PC-3 (cell line): ENCODE measurements around the gene SLC13A3. TPM values are rescaled to one million over a fixed set of nuclear protein-coding genes. Genes with fewer than 3 reads are reported as not detected.
A peak's percentile ranks its signal among the peaks of the same experiment; 100 is the strongest.

Experiments used
- ATAC-seq: fragments of 200-7000 bp; cut with Tn5 transposase; 2 replicates; pipeline ENCODE4 v1.9.1; 2020; ENCODE audit warnings: mild to moderate bottlenecking, moderate library complexity
- BruUV-seq: library from RNA; stranded (reverse); fragments of 400-500 nt; replicated peaks from 2 replicates; lab custom pipeline; 2021; lab: Mats Ljungman, UMichigan
- CTCF ChIA-PET: fragments of 300-600 bp; sonication (Branson Sonifier 250); formaldehyde crosslinking; loops from one replicate; lab custom pipeline; 2022; ENCODE audit warnings: antibody characterized with exemption; lab: Charles Lee
- POLR2A ChIA-PET: fragments of 300-600 bp; sonication (Branson Sonifier 250); formaldehyde crosslinking; loops from one replicate; lab custom pipeline; 2022; ENCODE audit warnings: antibody characterized with exemption; ENCODE audit not compliant: unreplicated experiment; lab: Charles Lee
- DNase-seq: peaks from one replicate; pipeline ENCODE4 v3.0.0-alpha.2; 2015
- H2AFZ ChIP-seq: fragments of 300-600 bp; sonication (generic); 2 replicates; pipeline ENCODE4 v1.6.0; 2016; ENCODE audit warnings: antibody characterized with exemption, low read length
- H3F3A ChIP-seq: fragments of 300-600 bp; sonication (generic); one replicate; pipeline ENCODE4 v1.6.0; 2017; ENCODE audit warnings: antibody characterized with exemption, low read length, control low read depth, mild to moderate bottlenecking; ENCODE audit not compliant: unreplicated experiment
- H3K27ac ChIP-seq: fragments of 300-600 bp; sonication (generic); 2 replicates; pipeline ENCODE4 v1.5.1; 2016; ENCODE audit warnings: mild to moderate bottlenecking, low read length
- H3K27me3 ChIP-seq: fragments of 300-600 bp; sonication (generic); 2 replicates; pipeline ENCODE4 v1.6.1; 2016; ENCODE audit warnings: low read length, mixed read lengths
- H3K36me3 ChIP-seq: fragments of 300-600 bp; sonication (generic); 2 replicates; pipeline ENCODE4 v1.6.1; 2016; ENCODE audit warnings: low read depth, mixed run types, low read length, mixed read lengths
- H3K4me1 ChIP-seq: fragments of 300-600 bp; sonication (generic); 2 replicates; pipeline ENCODE4 v1.5.1; 2016; ENCODE audit warnings: low read length; ENCODE audit not compliant: insufficient read depth
- H3K4me2 ChIP-seq: fragments of 300-600 bp; sonication (generic); 2 replicates; pipeline ENCODE4 v1.6.0; 2016; ENCODE audit warnings: low read length
- H3K4me3 ChIP-seq: fragments of 300-600 bp; sonication (generic); 2 replicates; pipeline ENCODE4 v1.5.1; 2016; ENCODE audit warnings: mild to moderate bottlenecking, low read length, mixed read lengths
- H3K79me2 ChIP-seq: fragments of 300-600 bp; sonication (generic); 2 replicates; pipeline ENCODE4 v1.6.1; 2017; ENCODE audit warnings: low read length, mixed read lengths
- H3K9ac ChIP-seq: fragments of 300-600 bp; sonication (generic); 2 replicates; pipeline ENCODE4 v1.6.0; 2016; ENCODE audit warnings: mild to moderate bottlenecking, low read length
- H3K9me2 ChIP-seq: fragments of 300-600 bp; sonication (generic); replicated peaks from 2 replicates; pipeline ENCODE4 v1.6.1; 2016; ENCODE audit warnings: mixed run types, low read length, mixed read lengths
- H3K9me3 ChIP-seq: fragments of 300-600 bp; sonication (generic); 2 replicates; pipeline ENCODE4 v1.6.1; 2016; ENCODE audit warnings: low read length, mixed read lengths
- H4K20me1 ChIP-seq: fragments of 300-600 bp; sonication (generic); 2 replicates; pipeline ENCODE4 v1.6.1; 2016; ENCODE audit warnings: low read length, mixed read lengths
- EZH2 ChIP-seq: fragments of 300-600 bp; sonication (generic); IDR thresholded peaks from one replicate; pipeline ENCODE4 v1.6.1; 2017; ENCODE audit warnings: antibody characterized with exemption, mild to moderate bottlenecking, low read length; ENCODE audit not compliant: unreplicated experiment
- EZH2phosphoT487 ChIP-seq: fragments of 300-600 bp; sonication (generic); IDR thresholded peaks from 2 replicates; pipeline ENCODE4 v1.6.1; 2018; ENCODE audit warnings: mild to moderate bottlenecking, antibody characterized with exemption, low read length, borderline replicate concordance
- intact Hi-C: fragments of 100-400 bp; cut with micrococcal nuclease; formaldehyde crosslinking; loops from 2 replicates; pipeline ENCODE4 v1.9.0; 2023
- total RNA-seq: library from RNA; depleted of rRNA; stranded (reverse); fragments of >200 nt; gene quantifications from 2 replicates; pipeline ENCODE4 v1.2.3, GENCODE V29; 2014
- TF ChIP-seq, protein P1 (sequence below): fragments of 300-600 bp; sonication (generic); conservative IDR thresholded peaks from 2 replicates; pipeline ENCODE4 v1.5.1; 2017; ENCODE audit warnings: antibody characterized with exemption, low read depth, mild to moderate bottlenecking, low read length

SLC13A3 gene
- total RNA-seq, 1 experiment from 2014 or later = not detected

DNA sequence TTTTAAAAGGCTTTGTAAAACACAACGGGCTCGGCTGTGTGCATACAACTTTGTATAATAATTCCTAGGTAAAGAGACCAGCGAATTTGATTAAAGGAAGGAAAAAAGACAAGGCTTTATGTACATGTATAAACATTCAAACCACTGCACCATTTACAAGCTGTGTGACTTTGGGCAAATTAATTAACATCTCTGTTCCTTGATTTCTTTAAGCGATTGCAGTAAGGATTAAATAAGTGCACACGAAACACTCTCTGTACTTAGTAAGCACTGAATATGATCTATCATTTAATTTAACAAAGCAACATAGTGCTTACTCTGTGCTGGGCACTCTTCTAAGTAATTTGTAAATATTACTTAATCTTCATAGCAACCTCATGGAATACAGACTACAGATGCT lies 81.3 kb downstream of the SLC13A3 start:
- no peaks in the 10 kb centered on the region for H4K20me1 ChIP-seq
- no peak overlapping the region for H3K4me3 ChIP-seq
- no peaks in the 10 kb centered on the region for H3K36me3 ChIP-seq
- no peaks in the 10 kb centered on the region for H3K9me2 ChIP-seq
- no peaks in the 10 kb centered on the region for H3K9me3 ChIP-seq
- H3K4me2 ChIP-seq = no peak overlapping the region
- H3K4me1 ChIP-seq = peaks cover 18% of the 10 kb centered on the region
- ChIA-PET CTCF (no interaction called here), POLR2A (no interaction called here)
- no peaks in the 10 kb centered on the region for H3F3A ChIP-seq
- DNase-seq = no peak
- BruUV-seq = no TSS peak
- intact Hi-C loops = no loop called here
- no peaks in the 10 kb centered on the region for H3K27me3 ChIP-seq
- TF ChIP-seq, protein P1, sequence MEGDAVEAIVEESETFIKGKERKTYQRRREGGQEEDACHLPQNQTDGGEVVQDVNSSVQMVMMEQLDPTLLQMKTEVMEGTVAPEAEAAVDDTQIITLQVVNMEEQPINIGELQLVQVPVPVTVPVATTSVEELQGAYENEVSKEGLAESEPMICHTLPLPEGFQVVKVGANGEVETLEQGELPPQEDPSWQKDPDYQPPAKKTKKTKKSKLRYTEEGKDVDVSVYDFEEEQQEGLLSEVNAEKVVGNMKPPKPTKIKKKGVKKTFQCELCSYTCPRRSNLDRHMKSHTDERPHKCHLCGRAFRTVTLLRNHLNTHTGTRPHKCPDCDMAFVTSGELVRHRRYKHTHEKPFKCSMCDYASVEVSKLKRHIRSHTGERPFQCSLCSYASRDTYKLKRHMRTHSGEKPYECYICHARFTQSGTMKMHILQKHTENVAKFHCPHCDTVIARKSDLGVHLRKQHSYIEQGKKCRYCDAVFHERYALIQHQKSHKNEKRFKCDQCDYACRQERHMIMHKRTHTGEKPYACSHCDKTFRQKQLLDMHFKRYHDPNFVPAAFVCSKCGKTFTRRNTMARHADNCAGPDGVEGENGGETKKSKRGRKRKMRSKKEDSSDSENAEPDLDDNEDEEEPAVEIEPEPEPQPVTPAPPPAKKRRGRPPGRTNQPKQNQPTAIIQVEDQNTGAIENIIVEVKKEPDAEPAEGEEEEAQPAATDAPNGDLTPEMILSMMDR = no peak
- no peak for TF ChIP-seq EZH2
- no peak for TF ChIP-seq EZH2phosphoT487
- H2AFZ ChIP-seq = no peak overlapping the region
- H3K27ac ChIP-seq = no peak overlapping the region
- H3K9ac ChIP-seq = no peak overlapping the region
- no peak for ATAC-seq
- H3K79me2 ChIP-seq = no peaks in the 10 kb centered on the region

DNA sequence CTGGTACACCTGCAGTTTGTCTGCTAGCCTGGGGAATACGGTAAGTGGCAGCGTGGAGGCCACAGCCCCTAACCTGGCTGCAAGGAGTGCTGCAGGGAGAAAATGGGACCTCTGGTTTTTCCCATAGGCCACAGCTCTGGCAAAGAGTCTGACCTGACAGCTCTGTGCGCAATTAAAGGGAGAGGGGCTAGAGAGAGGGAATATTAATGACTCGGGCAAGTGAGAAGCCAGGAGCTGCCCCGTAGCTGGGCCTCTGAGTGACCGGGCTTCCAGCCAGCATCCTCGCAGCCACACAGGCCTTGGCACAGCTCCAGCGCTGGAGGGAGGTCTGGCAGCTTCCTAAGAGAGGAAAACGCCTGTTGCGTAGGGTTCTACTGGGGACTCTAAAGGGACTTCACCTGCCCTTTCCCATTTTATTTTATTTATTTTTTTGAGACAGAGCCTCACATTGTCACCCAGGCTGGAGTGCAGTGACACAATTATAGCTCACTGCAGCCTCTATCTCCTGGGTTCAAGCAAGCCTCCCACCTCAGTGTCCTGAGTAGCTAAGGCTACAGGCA lies 82.6 kb downstream of the SLC13A3 start:
- Histone ChIP-seq H3K4me2 (peak overlapping the region; percentile 40), H4K20me1 (no peaks in the 10 kb centered on the region), H3K9ac (no peak overlapping the region), H3F3A (no peaks in the 10 kb centered on the region), H3K4me1 (peaks cover 27% of the 10 kb centered on the region), H3K4me3 (no peak overlapping the region), H3K27me3 (no peaks in the 10 kb centered on the region), H3K9me2 (no peaks in the 10 kb centered on the region), H3K27ac (no peak overlapping the region), H3K36me3 (no peaks in the 10 kb centered on the region), H3K79me2 (no peaks in the 10 kb centered on the region), H3K9me3 (no peaks in the 10 kb centered on the region), H2AFZ (peak overlapping the region; percentile 52; the same call in 1 of the 2 replicates)
- no TSS peak for BruUV-seq
- peak; percentile 77 for DNase-seq
- ChIA-PET CTCF (interaction anchor here (0.6 kb wide), 1 partner anchor 160 kb away, joined by 3 read pairs; no protein-coding TSS in a partner anchor), POLR2A (no interaction called here)
- intact Hi-C loops = no loop called here
- ATAC-seq = peak; percentile 31; the same call in 1 of the 2 replicates
- no peak for TF ChIP-seq EZH2
- TF ChIP-seq EZH2phosphoT487 = no peak
- TF ChIP-seq, protein P1 = no peak

DNA sequence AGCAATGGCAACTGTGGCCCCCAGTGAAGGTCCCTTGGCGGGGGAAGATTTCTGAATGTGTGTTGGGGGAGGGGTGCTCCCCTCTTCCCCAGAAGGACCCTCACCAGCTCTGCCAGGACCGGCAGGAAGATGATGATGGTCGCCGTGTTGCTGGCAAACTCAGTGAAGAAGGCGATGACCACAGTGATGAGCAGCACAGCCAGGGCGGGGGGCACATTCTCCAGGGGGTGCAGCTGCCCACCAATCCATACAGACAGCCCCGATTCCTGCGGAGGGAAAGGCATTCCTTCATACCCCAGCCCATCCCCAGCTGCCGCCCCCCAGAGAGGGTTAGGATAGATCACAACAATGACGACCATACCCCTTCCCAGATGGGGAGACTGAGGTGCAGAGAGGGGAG lies 85.1 kb downstream of the SLC13A3 start:
- CTCF ChIA-PET = no interaction called here
- no peak for TF ChIP-seq EZH2phosphoT487
- TF ChIP-seq, protein P1 = no peak
- TF ChIP-seq EZH2 = no peak
- Histone ChIP-seq H3K4me3 (no peak overlapping the region), H3K9me3 (no peaks in the 10 kb centered on the region), H3K4me1 (peaks cover 26% of the 10 kb centered on the region), H2AFZ (no peak overlapping the region), H3K79me2 (no peaks in the 10 kb centered on the region), H3K36me3 (no peaks in the 10 kb centered on the region), H3K27me3 (no peaks in the 10 kb centered on the region), H3K9ac (no peak overlapping the region), H3F3A (no peaks in the 10 kb centered on the region), H4K20me1 (no peaks in the 10 kb centered on the region), H3K27ac (no peak overlapping the region), H3K9me2 (no peaks in the 10 kb centered on the region), H3K4me2 (no peak overlapping the region)
- POLR2A ChIA-PET = no interaction called here
- BruUV-seq = no TSS peak
- DNase-seq (no peak), ATAC-seq (no peak)
- intact Hi-C loops = no loop called here
